Stimulated activated CD4-positive, alpha-beta T cell treated with anti-CD3 and anti-CD28 coated beads, Interleukin-1b, Interleukin-23, amount 100 ng/mL, for 4 hours (primary cell): ENCODE data around the gene COQ4.

Source experiments
- DNase-seq, 2 donors: peaks; one replicate each; pipeline ENCODE4 v3.0.0-alpha.2; 2020; ENCODE audit warnings: low read depth in 2 of 2

COQ4 gene

GRCh38 chr9:128340691-128341434 lies 18.2 kb downstream of the COQ4 start:
- DNase-seq, result no peak

GRCh38 chr9:128341435-128341849 lies 18.8 kb downstream of the COQ4 start:
- DNase-seq, result peak; percentile 53 to 58

- DNase-seq, result no peak
These were observed 20.5 kb downstream of the COQ4 start for GRCh38 chr9:128342971-128343680.

- no peak for DNase-seq
These were observed 21.2 kb downstream of the COQ4 start for GRCh38 chr9:128343855-128344254.

GRCh38 chr9:128344931-128345605 lies 22.4 kb downstream of the COQ4 start:
- no peak for DNase-seq

- no peak for DNase-seq
These were observed 26.5 kb downstream of the COQ4 start for GRCh38 chr9:128349125-128349524.

GRCh38 chr9:128349772-128350171 lies 27.1 kb downstream of the COQ4 start:
- no peak for DNase-seq

GRCh38 chr9:128355451-128355850 lies 32.8 kb downstream of the COQ4 start:
- DNase-seq, result no peak

- DNase-seq, result no peak
These were observed 35.5 kb downstream of the COQ4 start for GRCh38 chr9:128358090-128358489.

- DNase-seq, result no peak
These were observed 36.2 kb downstream of the COQ4 start for GRCh38 chr9:128358861-128359260.

GRCh38 chr9:128360826-128361225 lies 38.2 kb downstream of the COQ4 start:
- no peak for DNase-seq

- no peak for DNase-seq
These were observed 38.8 kb downstream of the COQ4 start for GRCh38 chr9:128361296-128361985.

GRCh38 chr9:128361986-128362646 lies 39.5 kb downstream of the COQ4 start:
- peak; percentile 50 to 54 for DNase-seq

GRCh38 chr9:128362774-128363173 lies 40.1 kb downstream of the COQ4 start:
- no peak for DNase-seq

- no peak for DNase-seq
These were observed 42.9 kb downstream of the COQ4 start for GRCh38 chr9:128365525-128365924.

GRCh38 chr9:128369024-128369706 lies 46.5 kb downstream of the COQ4 start:
- no peak for DNase-seq

- DNase-seq, result no peak
These were observed 47.7 kb downstream of the COQ4 start for GRCh38 chr9:128370367-128370751.

GRCh38 chr9:128370752-128371629 lies 48.4 kb downstream of the COQ4 start, which contains the start of gene URM1:
TSS of gene URM1 (plus strand) at chr9:128371374. CDS start at chr9:128371381, 7 bp downstream.
- DNase-seq, result peak; percentile 91 to 92

- DNase-seq, result no peak
These were observed 49.0 kb downstream of the COQ4 start for GRCh38 chr9:128371630-128372117.

- DNase-seq, result no peak
These were observed 49.6 kb downstream of the COQ4 start for GRCh38 chr9:128372188-128372641.
